HG03378 (cell line): ENCODE data around the gene NOSTRIN.
"Not testable (repeated sequence)": the region's sequence is repeated elsewhere in the genome, so short reads cannot be mapped to it uniquely, and the experiment has no call there.

Experiments
- ATAC-seq: cut with Tn5 transposase; IDR thresholded peaks from one replicate; pipeline ENCODE4 v1.9.1; 2021; ENCODE audit warnings: mild to moderate bottlenecking, moderate library complexity; ENCODE audit not compliant: unreplicated experiment

Gene NOSTRIN

GRCh38 chr2:168874368-168875054 lies 72.1 kb downstream of the NOSTRIN start:
- ATAC-seq: no peak

GRCh38 chr2:168882163-168882562 lies 79.7 kb downstream of the NOSTRIN start:
- not testable (repeated sequence) for ATAC-seq

- no peak for ATAC-seq
Observed at GRCh38 chr2:168884975-168885374, 82.5 kb downstream of the NOSTRIN start.

GRCh38 chr2:168889635-168890005 lies 87.2 kb downstream of the NOSTRIN start:
- no peak for ATAC-seq

GRCh38 chr2:168890006-168890782 lies 87.8 kb downstream of the NOSTRIN start, which contains the start of gene SPC25:
SPC25 (minus strand) TSS chr2:168890430; CDS start chr2:168889519, 911 bp downstream.
- peak; percentile 100 for ATAC-seq

GRCh38 chr2:168892327-168892726 lies 89.9 kb downstream of the NOSTRIN start:
- ATAC-seq: no peak

GRCh38 chr2:168894101-168894500 lies 91.7 kb downstream of the NOSTRIN start:
- no peak for ATAC-seq

- ATAC-seq: no peak
Observed at GRCh38 chr2:168894720-168895119, 92.3 kb downstream of the NOSTRIN start.

GRCh38 chr2:168895771-168896170 lies 93.3 kb downstream of the NOSTRIN start:
- no peak for ATAC-seq

- no peak for ATAC-seq
Observed at GRCh38 chr2:168896783-168897182, 94.3 kb downstream of the NOSTRIN start.

- no peak for ATAC-seq
Observed at GRCh38 chr2:168897449-168897848, 95.0 kb downstream of the NOSTRIN start.

GRCh38 chr2:168901003-168901402 lies 98.6 kb downstream of the NOSTRIN start, which contains the start of gene G6PC2:
G6PC2 (plus strand) TSS chr2:168901291; CDS start chr2:168901332, 41 bp downstream.
- no peak for ATAC-seq

- no peak for ATAC-seq
Observed at GRCh38 chr2:168903888-168904287, 101.5 kb downstream of the NOSTRIN start.

GRCh38 chr2:168904358-168904757 lies 101.9 kb downstream of the NOSTRIN start:
- no peak for ATAC-seq

- ATAC-seq: no peak
Observed at GRCh38 chr2:168907940-168908662, 105.7 kb downstream of the NOSTRIN start.

GRCh38 chr2:168910330-168910729 lies 107.9 kb downstream of the NOSTRIN start:
- ATAC-seq: no peak

- no peak for ATAC-seq
Observed at GRCh38 chr2:168912466-168912865, 110.0 kb downstream of the NOSTRIN start.

- no peak for ATAC-seq
Observed at GRCh38 chr2:168912901-168913369, 110.5 kb downstream of the NOSTRIN start.

GRCh38 chr2:168913495-168913894 lies 111.1 kb downstream of the NOSTRIN start:
- no peak for ATAC-seq
